ENCODE measurements around the gene BEAN1. TPM values are rescaled to one million over a fixed set of nuclear protein-coding genes. Genes with fewer than 3 reads are reported as not detected.

The BEAN1 gene
- total RNA-seq, 6 donors from 2014 or later = 0.22 to 1.0 (median 0.35) TPM; not detected in 2

DNA sequence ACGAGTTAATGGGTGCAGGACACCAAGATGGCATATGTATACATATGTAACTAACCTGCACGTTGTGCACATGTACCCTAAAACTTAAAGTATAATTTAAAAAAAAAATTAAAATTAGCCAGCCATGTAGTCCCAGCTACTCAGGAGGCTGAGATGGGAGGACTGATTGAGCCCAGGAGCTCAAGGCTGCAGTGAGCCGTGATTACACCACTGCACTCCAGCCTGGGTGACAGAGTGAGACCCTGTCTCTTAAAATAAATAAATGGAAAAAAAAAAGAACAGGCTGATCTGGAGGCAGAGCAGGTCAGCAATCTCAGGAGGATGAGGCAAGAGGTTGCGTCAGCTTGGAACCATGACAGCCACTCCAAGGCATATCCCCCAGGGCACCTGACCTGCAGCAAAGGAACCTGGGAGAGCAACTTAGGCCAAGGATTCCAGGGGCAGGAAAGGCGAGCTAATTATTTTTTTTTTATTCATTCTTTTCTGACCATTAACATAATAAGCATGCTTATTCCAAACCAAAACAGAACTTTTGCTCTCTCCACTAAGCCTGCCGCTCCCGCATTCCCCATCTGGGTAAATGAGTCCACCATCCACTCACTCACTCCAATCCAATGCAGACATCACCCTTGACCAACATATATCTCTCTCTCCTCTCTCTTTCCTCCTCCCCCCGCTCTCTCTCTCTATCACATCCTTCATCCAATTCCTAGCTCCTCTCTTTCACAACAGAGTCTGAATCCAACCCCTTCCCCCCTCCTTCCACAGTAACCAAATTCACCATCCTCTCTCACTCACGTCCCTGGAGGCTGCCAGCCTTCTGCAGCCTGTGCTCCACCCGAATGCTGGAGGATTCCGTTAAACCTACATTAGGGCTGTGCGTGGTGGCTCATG, 75.2 kb downstream of the BEAN1 start:
- Histone ChIP-seq H3K9me3 (no peaks in the 10 kb centered on the region), H3K36me3 (no peaks in the 10 kb centered on the region), H3K27ac (peak overlapping the region in 3 of 4 donors; percentile 20 to 72 (median 57)), H3K4me1 (peaks cover 21 to 28% (median 25%) of the 10 kb centered on the region in 4 donors), H3K4me3 (no peak overlapping the region), H3K27me3 (no peaks in the 10 kb centered on the region)
- ATAC-seq (ENCODE audit: low FRiP score in 2 of 2) = peak; percentile 65 to 88
- TF ChIP-seq POLR2AphosphoS5 (IDR thresholded peaks at IDR 0.05) (peak; percentile 60 to 62), POLR2A (IDR thresholded peaks at IDR 0.05) (no peak), EP300 (IDR thresholded peaks at IDR 0.05) (peak in 1 of 4 donors; percentile 78)
- 72 to 84% methylated on average over 12 of the region's 12 CpGs for WGBS, 2 donors
- DNase-seq = peak in 1 of 2 donors; percentile 73

DNA sequence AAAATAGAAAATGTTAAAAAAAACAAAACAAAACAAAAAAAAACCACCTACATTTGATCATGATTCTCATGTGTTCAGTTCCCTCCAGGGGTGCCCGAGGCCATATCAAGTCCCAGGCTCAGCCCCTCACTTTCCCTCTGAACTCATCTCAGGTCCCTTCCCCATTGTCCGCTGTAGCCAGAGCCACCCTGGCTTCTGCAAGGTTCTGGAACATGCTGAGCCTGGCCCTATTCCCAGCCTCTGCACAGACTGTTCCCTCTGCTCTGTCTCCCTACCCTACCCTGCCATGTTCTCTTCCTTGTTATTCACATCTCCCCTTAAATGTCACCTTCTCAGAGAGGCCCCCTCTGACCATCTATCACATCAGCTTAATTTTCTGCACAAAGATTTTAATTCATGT, 75.9 kb downstream of the BEAN1 start:
- WGBS, 2 donors = 91 to 95% methylated on average over 2 of the region's 2 CpGs
- Histone ChIP-seq H3K4me1 (peaks cover 27 to 35% (median 32%) of the 10 kb centered on the region in 4 donors), H3K27me3 (no peaks in the 10 kb centered on the region), H3K36me3 (no peaks in the 10 kb centered on the region), H3K9me3 (no peaks in the 10 kb centered on the region), H3K27ac (peak overlapping the region in 3 of 4 donors; percentile 20 to 72 (median 57)), H3K4me3 (no peak overlapping the region)
- DNase-seq (no peak), ATAC-seq (ENCODE audit: low FRiP score in 2 of 2) (peak in 1 of 2 donors; percentile 69)
- TF ChIP-seq EP300 (IDR thresholded peaks at IDR 0.05) (no peak), POLR2A (IDR thresholded peaks at IDR 0.05) (no peak), POLR2AphosphoS5 (IDR thresholded peaks at IDR 0.05) (no peak)
- TF ChIP-seq, protein P1, sequence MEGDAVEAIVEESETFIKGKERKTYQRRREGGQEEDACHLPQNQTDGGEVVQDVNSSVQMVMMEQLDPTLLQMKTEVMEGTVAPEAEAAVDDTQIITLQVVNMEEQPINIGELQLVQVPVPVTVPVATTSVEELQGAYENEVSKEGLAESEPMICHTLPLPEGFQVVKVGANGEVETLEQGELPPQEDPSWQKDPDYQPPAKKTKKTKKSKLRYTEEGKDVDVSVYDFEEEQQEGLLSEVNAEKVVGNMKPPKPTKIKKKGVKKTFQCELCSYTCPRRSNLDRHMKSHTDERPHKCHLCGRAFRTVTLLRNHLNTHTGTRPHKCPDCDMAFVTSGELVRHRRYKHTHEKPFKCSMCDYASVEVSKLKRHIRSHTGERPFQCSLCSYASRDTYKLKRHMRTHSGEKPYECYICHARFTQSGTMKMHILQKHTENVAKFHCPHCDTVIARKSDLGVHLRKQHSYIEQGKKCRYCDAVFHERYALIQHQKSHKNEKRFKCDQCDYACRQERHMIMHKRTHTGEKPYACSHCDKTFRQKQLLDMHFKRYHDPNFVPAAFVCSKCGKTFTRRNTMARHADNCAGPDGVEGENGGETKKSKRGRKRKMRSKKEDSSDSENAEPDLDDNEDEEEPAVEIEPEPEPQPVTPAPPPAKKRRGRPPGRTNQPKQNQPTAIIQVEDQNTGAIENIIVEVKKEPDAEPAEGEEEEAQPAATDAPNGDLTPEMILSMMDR (IDR thresholded peaks at IDR 0.05) = no peak

DNA sequence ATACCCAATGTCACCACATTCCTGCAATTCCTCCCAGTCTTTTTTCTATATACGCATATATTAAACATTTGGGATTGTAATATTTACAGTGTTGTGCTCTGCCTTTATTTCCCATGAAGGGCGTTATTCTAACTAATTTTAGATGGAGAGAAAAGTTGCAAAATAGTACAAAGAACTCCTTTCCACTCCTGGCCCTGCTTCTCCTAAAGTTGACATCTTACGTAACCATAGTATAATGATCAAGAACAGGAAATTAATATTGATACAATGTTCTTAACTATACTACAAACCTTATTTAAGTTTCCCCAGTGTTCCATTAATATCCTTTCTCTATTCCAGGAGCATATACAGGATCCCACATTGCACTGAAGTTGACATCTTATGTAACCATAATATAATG, 76.5 kb downstream of the BEAN1 start:
- H3K4me1 ChIP-seq = peaks cover 33 to 39% (median 37%) of the 10 kb centered on the region in 4 donors
- no peaks in the 10 kb centered on the region for H3K27me3 ChIP-seq
- H3K27ac ChIP-seq = peak overlapping the region in 2 of 4 donors; percentile 11 to 57
- 59 to 61% methylated on average over 3 of the region's 3 CpGs for WGBS, 2 donors
- H3K36me3 ChIP-seq = no peaks in the 10 kb centered on the region
- H3K9me3 ChIP-seq = no peaks in the 10 kb centered on the region
- TF ChIP-seq POLR2AphosphoS5 (IDR thresholded peaks at IDR 0.05) = no peak
- no peak for TF ChIP-seq POLR2A (IDR thresholded peaks at IDR 0.05)
- TF ChIP-seq EP300 (IDR thresholded peaks at IDR 0.05) = no peak
- TF ChIP-seq, protein P1 (IDR thresholded peaks at IDR 0.05) = no peak
- H3K4me3 ChIP-seq = no peak overlapping the region
- ATAC-seq (ENCODE audit: low FRiP score in 2 of 2) (no peak), DNase-seq (no peak)

DNA sequence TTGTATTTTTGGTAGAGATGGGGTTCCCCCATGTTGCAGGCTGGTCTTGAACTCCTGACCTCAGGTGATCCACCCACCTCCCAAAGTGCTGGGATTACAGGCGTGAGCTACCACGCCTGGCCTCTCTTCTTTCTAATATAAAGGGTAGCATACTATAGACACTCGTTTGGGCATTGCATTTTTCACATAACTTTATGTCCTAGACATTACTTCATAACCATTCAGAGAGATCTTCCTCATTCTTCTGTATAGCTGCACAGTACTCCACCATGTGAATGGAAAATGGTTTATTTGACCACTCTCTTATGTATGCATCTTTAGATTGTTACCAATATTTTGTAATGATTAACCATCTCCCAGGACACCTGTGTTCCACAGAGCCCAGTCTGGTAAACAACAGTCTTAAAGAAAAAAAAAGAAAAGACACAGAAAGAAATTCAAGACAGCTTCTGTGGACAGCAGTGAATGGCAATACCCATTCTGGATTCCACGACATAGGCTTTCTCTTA, 80.7 kb downstream of the BEAN1 start:
- ATAC-seq (ENCODE audit: low FRiP score in 2 of 2) = no peak
- no peaks in the 10 kb centered on the region for H3K27me3 ChIP-seq
- no peak for DNase-seq
- H3K36me3 ChIP-seq = no peaks in the 10 kb centered on the region
- no peak overlapping the region for H3K4me3 ChIP-seq
- peaks cover 64 to 69% (median 66%) of the 10 kb centered on the region in 4 donors for H3K4me1 ChIP-seq
- H3K9me3 ChIP-seq = no peaks in the 10 kb centered on the region
- peak overlapping the region; percentile 72 to 84 (median 81) for H3K27ac ChIP-seq
- 66 to 67% methylated on average over 4 of the region's 4 CpGs for WGBS, 2 donors
- TF ChIP-seq POLR2A (IDR thresholded peaks at IDR 0.05) = no peak
- TF ChIP-seq EP300 (IDR thresholded peaks at IDR 0.05) = no peak
- TF ChIP-seq POLR2AphosphoS5 (IDR thresholded peaks at IDR 0.05) = no peak

DNA sequence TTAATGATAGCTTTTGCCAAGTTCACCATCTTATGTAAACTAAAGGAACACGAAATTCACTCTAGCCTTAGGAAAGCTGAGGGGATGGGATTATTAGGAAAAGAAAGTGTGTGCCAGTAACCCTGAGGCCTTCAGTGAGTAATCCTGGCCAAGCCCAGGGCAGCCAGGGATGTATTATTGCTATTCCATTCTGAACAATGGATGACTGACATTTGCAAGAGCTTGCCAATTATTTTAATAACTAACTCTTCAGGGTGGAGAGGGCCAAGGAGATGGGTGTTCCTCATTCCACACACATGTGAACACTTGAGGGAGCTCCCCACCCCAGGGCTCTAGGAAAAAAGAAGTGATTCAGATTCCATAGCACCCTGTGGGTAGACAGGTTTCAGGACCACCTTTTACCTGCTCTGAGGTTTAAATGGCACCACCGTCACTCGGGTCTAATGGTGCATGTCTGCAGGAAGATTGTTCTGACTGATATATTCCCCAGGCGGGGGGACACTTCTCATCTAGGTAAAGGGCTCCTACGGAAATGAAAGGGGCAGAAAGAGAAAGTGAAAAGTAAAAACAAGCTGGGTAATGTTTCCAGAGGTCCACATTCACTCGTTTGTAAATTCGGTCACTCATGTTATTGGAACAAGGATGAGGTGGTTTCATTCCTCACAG, 81.3 kb downstream of the BEAN1 start:
- TF ChIP-seq, protein P1 (IDR thresholded peaks at IDR 0.05) = no peak
- TF ChIP-seq EP300 (IDR thresholded peaks at IDR 0.05) (peak in 1 of 4 donors; percentile 52), POLR2A (IDR thresholded peaks at IDR 0.05) (no peak), POLR2AphosphoS5 (IDR thresholded peaks at IDR 0.05) (peak; percentile 33 to 45)
- Histone ChIP-seq H3K27me3 (no peaks in the 10 kb centered on the region), H3K36me3 (peaks cover 0 to 2% (median 0%) of the 10 kb centered on the region in 4 donors), H3K9me3 (no peaks in the 10 kb centered on the region), H3K4me1 (peaks cover 61 to 69% (median 63%) of the 10 kb centered on the region in 4 donors), H3K4me3 (no peak overlapping the region), H3K27ac (peak overlapping the region; percentile 72 to 84 (median 81))
- DNase-seq (peak in 1 of 2 donors; percentile 67), ATAC-seq (ENCODE audit: low FRiP score in 2 of 2) (peak; percentile 33 to 70)
- WGBS, 2 donors = 52 to 58% methylated on average over 7 of the region's 7 CpGs
